Mesenchymal stem cell (in vitro differentiated cells and primary cell): Measurements from ENCODE around the gene SLC35F1.

ENCODE experiments used
- DNase-seq: peaks from one replicate; pipeline ENCODE4 v3.0.0-alpha.2; 2013
- H2AFZ ChIP-seq: one replicate; pipeline ENCODE4 v1.6.1; 2013; ENCODE audit warnings: low read depth, mild to moderate bottlenecking, control low read depth, inconsistent platforms, low read length, moderate library complexity
- H2AK5ac ChIP-seq: 2 replicates; pipeline ENCODE4 v1.6.1; 2013; ENCODE audit warnings: low read length, moderate library complexity, mild to moderate bottlenecking, inconsistent platforms; ENCODE audit not compliant: severe bottlenecking
- H2BK120ac ChIP-seq: one replicate; pipeline ENCODE4 v1.6.1; 2013; ENCODE audit warnings: low read depth, mild to moderate bottlenecking, inconsistent platforms, low read length, moderate library complexity
- H2BK12ac ChIP-seq, 2 experiments: one replicate each; pipeline ENCODE4 v1.6.1; 2013; ENCODE audit warnings: inconsistent platforms in 2 of 2, low read length in 2 of 2, mild to moderate bottlenecking in 2 of 2, moderate library complexity in 2 of 2, control low read depth in 1 of 2
- H2BK15ac ChIP-seq: one replicate; pipeline ENCODE4 v1.6.1; 2013; ENCODE audit warnings: mild to moderate bottlenecking, low read depth, inconsistent platforms; ENCODE audit not compliant: poor library complexity, severe bottlenecking
- H2BK5ac ChIP-seq: 2 replicates; pipeline ENCODE4 v1.6.1; 2013; ENCODE audit warnings: low read depth, mild to moderate bottlenecking, low read length, control low read depth, inconsistent platforms; ENCODE audit not compliant: poor library complexity, severe bottlenecking
- H3K14ac ChIP-seq, 2 experiments: one replicate each; pipeline ENCODE4 v1.6.1; 2013; ENCODE audit warnings: inconsistent platforms in 2 of 2, low read length in 2 of 2, control low read depth in 1 of 2, mild to moderate bottlenecking in 1 of 2, moderate library complexity in 1 of 2
- H3K18ac ChIP-seq, 2 experiments: one replicate each; pipeline ENCODE4 v1.6.1; 2013; ENCODE audit warnings: inconsistent platforms in 2 of 2, low read length in 2 of 2, control low read depth in 1 of 2, low read depth in 1 of 2, mild to moderate bottlenecking in 1 of 2
- H3K23ac ChIP-seq, 2 experiments: one replicate each; pipeline ENCODE4 v1.6.1; 2013; ENCODE audit warnings: inconsistent platforms in 2 of 2, low read length in 2 of 2, mild to moderate bottlenecking in 2 of 2, moderate library complexity in 2 of 2, control low read depth in 1 of 2
- H3K27ac ChIP-seq: 2 replicates; pipeline ENCODE4 v1.5.1; 2013; ENCODE audit warnings: mild to moderate bottlenecking, moderate library complexity, low read length, control low read depth, inconsistent platforms; ENCODE audit not compliant: poor library complexity, severe bottlenecking
- H3K27me3 ChIP-seq, 2 experiments: 2 replicates each; pipeline versions ENCODE4 v1.6.1 to v1.7.0; 2013; ENCODE audit warnings: low read length in 2 of 2, mild to moderate bottlenecking in 2 of 2, moderate library complexity in 2 of 2, control low read depth in 1 of 2, inconsistent platforms in 1 of 2; ENCODE audit not compliant: control insufficient read depth in 1 of 2, insufficient read depth in 1 of 2
- H3K36me3 ChIP-seq, 2 experiments: 2 replicates each; pipeline versions ENCODE4 v1.6.1 to v1.7.0; 2013; ENCODE audit warnings: low read length in 2 of 2, control low read depth in 1 of 2, inconsistent platforms in 1 of 2, low read depth in 1 of 2, mild to moderate bottlenecking in 1 of 2; ENCODE audit not compliant: insufficient read depth in 2 of 2, control insufficient read depth in 1 of 2
- H3K4ac ChIP-seq, 2 experiments: one replicate each; pipeline ENCODE4 v1.6.1; 2013; ENCODE audit warnings: inconsistent platforms in 2 of 2, low read length in 2 of 2, mild to moderate bottlenecking in 2 of 2, moderate library complexity in 2 of 2, control low read depth in 1 of 2, low read depth in 1 of 2
- H3K4me1 ChIP-seq: 2 replicates; pipeline ENCODE4 v1.6.1; 2013; ENCODE audit warnings: low read depth, low read length, control low read depth; ENCODE audit not compliant: control insufficient read depth, insufficient read depth
- H3K4me2 ChIP-seq: 2 replicates; pipeline ENCODE4 v1.6.1; 2013; ENCODE audit warnings: low read length, mild to moderate bottlenecking, inconsistent platforms; ENCODE audit not compliant: poor library complexity, severe bottlenecking
- H3K4me3 ChIP-seq, 2 experiments: 2 replicates each; pipeline versions ENCODE4 v1.5.1 to v1.7.0; 2013; ENCODE audit warnings: low read length in 2 of 2, mild to moderate bottlenecking in 2 of 2, control low read depth in 1 of 2, low read depth in 1 of 2; ENCODE audit not compliant: insufficient read depth in 1 of 2
- H3K79me1 ChIP-seq: replicated peaks from 2 replicates; pipeline ENCODE4 v1.6.1; 2013; ENCODE audit warnings: mild to moderate bottlenecking, control low read depth, low read length, inconsistent platforms; ENCODE audit not compliant: poor library complexity, severe bottlenecking
- H3K9ac ChIP-seq: 2 replicates; pipeline ENCODE4 v1.7.0; 2013; ENCODE audit warnings: mild to moderate bottlenecking, low read length, moderate library complexity
- H3K9me3 ChIP-seq: 2 replicates; pipeline ENCODE4 v1.7.0; 2013; ENCODE audit warnings: mild to moderate bottlenecking, low read length; ENCODE audit not compliant: control insufficient read depth
- H4K8ac ChIP-seq: one replicate; pipeline ENCODE4 v1.6.1; 2013; ENCODE audit warnings: inconsistent platforms, mild to moderate bottlenecking, low read length, moderate library complexity
- H4K91ac ChIP-seq: one replicate; pipeline ENCODE4 v1.6.1; 2013; ENCODE audit warnings: mild to moderate bottlenecking, low read length, inconsistent platforms
- WGBS: methylation state at CpG from one replicate; pipeline ENCODE4 v1.1.7; 2013; ENCODE audit warnings: mixed read lengths; 5-methylcytosine and 5-hydroxymethylcytosine counted together

SLC35F1 gene

GRCh38 chr6:118174071-118174470 lies 267.0 kb downstream of the SLC35F1 start:
- Histone ChIP-seq H3K18ac (no peak overlapping the region), H2AK5ac (no peak overlapping the region), H3K79me1 (no peaks in the 10 kb centered on the region)

GRCh38 chr6:118177720-118178119 lies 270.7 kb downstream of the SLC35F1 start:
- no peak overlapping the region for H2BK5ac ChIP-seq
- no peak overlapping the region for H3K4me3 ChIP-seq
- H2BK12ac ChIP-seq = no peak overlapping the region
- no peaks in the 10 kb centered on the region for H3K36me3 ChIP-seq
- H3K79me1 ChIP-seq = no peaks in the 10 kb centered on the region
- no peak for DNase-seq
- H3K4ac ChIP-seq = no peak overlapping the region
- no peak overlapping the region for H2BK120ac ChIP-seq
- WGBS = 71% methylated on average over 2 of the region's 3 CpGs
- H3K14ac ChIP-seq = no peak overlapping the region
- no peak overlapping the region for H2AFZ ChIP-seq
- H3K23ac ChIP-seq = no peak overlapping the region
- H3K18ac ChIP-seq = no peak overlapping the region
- no peak overlapping the region for H3K27ac ChIP-seq
- H3K9me3 ChIP-seq = peaks cover 17% of the 10 kb centered on the region
- no peaks in the 10 kb centered on the region for H3K4me1 ChIP-seq
- H2AK5ac ChIP-seq = no peak overlapping the region
- no peaks in the 10 kb centered on the region for H3K27me3 ChIP-seq
- H3K9ac ChIP-seq = no peak overlapping the region
- no peak overlapping the region for H4K8ac ChIP-seq
- no peak overlapping the region for H2BK15ac ChIP-seq
- H4K91ac ChIP-seq = no peak overlapping the region
- H3K4me2 ChIP-seq = no peak overlapping the region

More at GRCh38 chr6:118174071-118174470, 267.0 kb downstream of the SLC35F1 start:
- Histone ChIP-seq H2BK120ac (no peak overlapping the region), H3K4me3 (no peak overlapping the region), H3K23ac (no peak overlapping the region), H3K9ac (no peak overlapping the region), H3K14ac (no peak overlapping the region), H2BK15ac (no peak overlapping the region), H3K27ac (no peak overlapping the region), H2AFZ (no peak overlapping the region), H3K4me2 (no peak overlapping the region), H4K8ac (no peak overlapping the region), H3K4ac (no peak overlapping the region), H2BK12ac (no peak overlapping the region), H3K9me3 (peaks cover 17% of the 10 kb centered on the region), H4K91ac (no peak overlapping the region), H3K4me1 (no peaks in the 10 kb centered on the region), H2BK5ac (no peak overlapping the region), H3K36me3 (no peaks in the 10 kb centered on the region), H3K27me3 (no peaks in the 10 kb centered on the region)
- no peak for DNase-seq
- 80% methylated on average over 1 of the region's 1 CpG for WGBS

- Histone ChIP-seq H2BK15ac (no peak overlapping the region), H3K79me1 (no peaks in the 10 kb centered on the region), H3K36me3 (no peaks in the 10 kb centered on the region), H2AFZ (no peak overlapping the region), H4K8ac (no peak overlapping the region), H3K4me3 (no peak overlapping the region), H2BK12ac (no peak overlapping the region), H3K23ac (no peak overlapping the region), H3K14ac (no peak overlapping the region), H3K4ac (no peak overlapping the region), H3K27me3 (no peaks in the 10 kb centered on the region), H2BK120ac (no peak overlapping the region), H3K18ac (no peak overlapping the region), H2AK5ac (no peak overlapping the region), H3K9ac (no peak overlapping the region), H4K91ac (no peak overlapping the region), H3K4me1 (no peaks in the 10 kb centered on the region), H3K4me2 (no peak overlapping the region), H3K9me3 (peaks cover 8% of the 10 kb centered on the region), H3K27ac (no peak overlapping the region), H2BK5ac (no peak overlapping the region)
- no peak for DNase-seq
- 71% methylated on average over 1 of the region's 1 CpG for WGBS
Observed at GRCh38 chr6:118179048-118179447, 272.0 kb downstream of the SLC35F1 start.

GRCh38 chr6:118186672-118187567 lies 279.9 kb downstream of the SLC35F1 start:
- Histone ChIP-seq H4K91ac (no peak overlapping the region), H3K4me3 (peak overlapping the region in 1 of 2 experiments; percentile 57), H2AFZ (no peak overlapping the region), H3K79me1 (no peaks in the 10 kb centered on the region), H2BK12ac (no peak overlapping the region), H3K23ac (no peak overlapping the region), H3K27ac (no peak overlapping the region), H2BK15ac (no peak overlapping the region), H2AK5ac (no peak overlapping the region), H3K4ac (peak overlapping the region in 1 of 2 experiments; percentile 11), H3K14ac (no peak overlapping the region), H3K9ac (peak overlapping the region; percentile 62), H3K4me2 (no peak overlapping the region), H3K36me3 (no peaks in the 10 kb centered on the region), H3K18ac (no peak overlapping the region), H4K8ac (no peak overlapping the region), H2BK120ac (no peak overlapping the region), H3K4me1 (no peaks in the 10 kb centered on the region), H3K27me3 (peaks cover 0 to 5% of the 10 kb centered on the region in 2 experiments), H3K9me3 (no peaks in the 10 kb centered on the region), H2BK5ac (no peak overlapping the region)
- WGBS = 33% methylated on average over 1 of the region's 1 CpG
- DNase-seq = peak; percentile 50
